Activated T-cell treated with anti-CD3 and anti-CD28 coated beads, Interleukin-2, amount 50 U/mL, for 48 hours (primary cell): Measurements from ENCODE around the gene TUBG2.
A peak's percentile ranks its signal among the peaks of the same experiment; 100 is the strongest.
"Not testable (repeated sequence)": the region's sequence is repeated elsewhere in the genome, so short reads cannot be mapped to it uniquely, and the experiment has no call there.

Experiments used
- DNase-seq, 2 experiments: peaks; one replicate each; pipeline ENCODE4 v3.0.0-alpha.2; 2020

The TUBG2 gene

DNA sequence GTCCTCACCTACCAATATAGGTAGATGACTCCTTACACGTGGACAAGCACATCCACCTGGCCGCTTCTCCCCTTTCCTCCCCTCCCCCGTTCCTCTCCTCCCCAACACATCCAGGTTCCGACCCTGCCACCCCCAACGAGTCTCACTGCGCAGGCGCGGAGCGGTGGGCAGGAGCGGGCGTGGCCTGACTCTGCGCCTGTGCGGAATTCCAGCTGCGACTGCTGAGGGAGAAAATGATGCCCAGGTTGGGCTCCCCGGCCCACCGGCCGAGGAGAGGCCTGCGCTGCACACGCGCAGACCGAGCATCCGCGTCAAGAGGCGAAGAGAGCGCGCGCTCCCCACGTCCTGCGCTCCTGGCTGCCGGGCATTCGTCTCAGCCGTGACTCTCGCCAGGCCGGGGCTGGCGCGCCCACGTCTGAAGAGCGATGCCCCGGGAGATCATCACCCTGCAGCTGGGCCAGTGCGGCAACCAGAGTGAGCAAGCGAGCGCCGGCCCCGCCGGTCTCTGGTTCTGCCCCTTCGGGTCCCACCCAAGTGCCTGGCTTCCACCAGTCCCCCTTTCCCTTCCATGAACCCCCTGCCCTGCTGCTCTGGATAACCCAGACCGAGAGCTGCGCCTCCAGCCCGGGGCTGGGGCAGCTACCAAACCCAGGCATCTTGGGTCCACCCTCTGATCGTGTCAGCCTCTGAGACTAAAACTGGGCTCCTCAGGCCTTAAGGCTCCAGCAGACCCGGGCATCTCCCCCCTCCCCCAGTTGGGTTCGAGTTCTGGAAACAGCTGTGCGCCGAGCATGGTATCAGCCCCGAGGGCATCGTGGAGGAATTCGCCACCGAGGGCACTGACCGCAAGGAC lies at the start of gene TUBG2:
Gene TUBG2 (plus strand): TSS at position 206 of the 853 bp plus-strand sequence. CDS start 220 bp downstream, at position 426.
- peak; percentile 87 to 89 for DNase-seq

DNA sequence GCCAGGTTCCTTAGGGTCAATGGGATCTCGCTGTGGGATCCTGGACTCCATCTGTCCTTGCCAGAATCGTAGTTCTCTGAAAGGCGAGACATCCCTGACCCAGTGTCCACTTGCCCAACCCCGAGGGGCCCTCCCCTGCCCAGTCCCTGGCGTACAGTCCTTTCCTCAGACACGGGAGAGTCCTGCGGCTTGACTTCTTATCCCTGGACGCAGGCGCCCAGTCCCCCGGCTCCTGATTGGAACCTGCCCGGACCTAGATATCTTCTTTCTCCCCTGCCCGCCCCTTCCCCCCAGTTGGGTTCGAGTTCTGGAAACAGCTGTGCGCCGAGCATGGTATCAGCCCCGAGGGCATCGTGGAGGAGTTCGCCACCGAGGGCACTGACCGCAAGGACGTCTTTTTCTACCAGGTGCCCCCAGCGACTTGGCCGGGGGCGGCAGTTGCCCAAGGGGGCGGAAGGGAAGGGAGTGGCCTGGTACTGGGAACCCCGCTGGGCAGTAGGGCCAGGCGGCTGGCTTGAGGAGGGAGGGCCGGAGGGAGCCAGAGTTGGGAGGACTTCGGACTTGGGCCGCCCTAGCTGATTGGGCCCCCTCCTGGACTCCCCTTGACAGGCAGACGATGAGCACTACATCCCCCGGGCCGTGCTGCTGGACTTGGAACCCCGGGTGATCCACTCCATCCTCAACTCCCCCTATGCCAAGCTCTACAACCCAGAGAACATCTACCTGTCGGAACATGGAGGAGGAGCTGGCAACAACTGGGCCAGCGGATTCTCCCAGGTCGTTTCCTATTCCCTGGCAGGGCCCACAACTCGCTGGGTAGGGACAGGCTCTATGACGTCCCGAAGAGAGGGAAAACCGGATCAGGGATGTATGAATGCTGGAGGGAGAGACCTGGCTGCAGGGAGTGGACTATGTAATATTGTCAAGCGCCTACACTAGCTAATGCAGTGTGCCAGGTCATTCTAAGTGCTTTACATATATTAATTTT lies 49.0 kb upstream of the TUBG2 start:
- not testable (repeated sequence) for DNase-seq

DNA sequence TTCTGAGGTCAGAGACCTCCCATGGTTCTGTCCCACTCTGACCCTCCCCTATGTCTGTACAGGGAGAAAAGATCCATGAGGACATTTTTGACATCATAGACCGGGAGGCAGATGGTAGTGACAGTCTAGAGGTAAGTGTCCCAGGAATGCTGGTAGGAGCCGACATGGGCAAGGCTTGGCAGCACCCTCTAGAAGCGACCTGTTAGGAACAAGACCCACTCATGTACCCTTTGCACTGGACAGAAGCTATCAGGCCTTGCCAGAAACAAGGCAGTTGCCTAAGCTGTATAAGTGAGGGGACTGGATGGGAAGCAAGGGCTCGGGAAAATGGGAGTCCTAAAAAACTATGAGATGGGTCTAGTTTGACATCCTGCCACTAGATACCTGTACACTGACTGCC lies 47.1 kb upstream of the TUBG2 start:
- DNase-seq: no peak

DNA sequence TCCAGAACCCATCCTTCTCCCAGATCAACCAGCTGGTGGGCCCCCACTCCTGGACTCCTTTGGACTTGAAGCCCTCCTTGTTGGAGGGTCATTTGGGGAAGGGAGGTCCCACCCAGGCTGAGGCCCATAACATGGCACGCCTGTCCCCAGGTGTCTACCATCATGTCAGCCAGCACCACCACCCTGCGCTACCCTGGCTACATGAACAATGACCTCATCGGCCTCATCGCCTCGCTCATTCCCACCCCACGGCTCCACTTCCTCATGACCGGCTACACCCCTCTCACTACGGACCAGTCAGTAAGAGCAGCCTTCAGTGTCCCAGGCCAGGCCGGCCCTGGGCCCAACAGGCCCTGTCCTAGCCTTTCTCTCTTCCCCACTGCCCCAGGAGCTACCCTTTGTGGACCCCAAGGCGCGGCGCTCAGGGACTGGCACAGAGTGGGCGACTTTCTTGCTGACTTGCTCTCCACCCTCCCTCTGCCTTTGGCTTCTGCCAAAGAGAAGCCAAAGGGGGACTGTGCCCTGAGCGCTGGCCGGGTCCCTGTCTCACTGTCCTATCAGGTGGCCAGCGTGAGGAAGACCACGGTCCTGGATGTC lies 45.3 kb upstream of the TUBG2 start:
- DNase-seq: no peak

DNA sequence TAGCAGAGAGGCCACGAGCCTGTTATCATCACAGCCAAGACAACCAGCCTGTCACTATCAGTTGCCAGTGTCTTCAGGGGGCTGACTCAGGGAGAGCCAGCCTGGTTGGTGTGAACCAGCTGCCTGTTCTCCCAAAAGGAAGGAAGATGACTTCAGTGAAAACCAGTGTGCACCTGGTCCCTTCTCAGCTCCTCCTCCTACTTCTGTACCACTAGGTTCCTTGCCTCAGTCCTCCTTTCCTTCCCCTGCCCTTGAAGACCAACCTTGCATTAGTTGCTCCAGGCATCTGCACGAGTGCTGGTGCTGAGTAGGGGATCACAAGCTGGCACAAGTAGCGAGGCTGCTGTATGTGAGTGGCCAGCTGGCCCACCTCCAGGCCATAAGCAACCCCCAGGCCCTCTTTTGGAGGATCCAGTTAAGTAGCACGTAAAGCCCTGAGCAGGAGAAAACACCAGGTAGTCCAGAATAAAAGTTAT lies 41.1 kb upstream of the TUBG2 start:
- no peak for DNase-seq

DNA sequence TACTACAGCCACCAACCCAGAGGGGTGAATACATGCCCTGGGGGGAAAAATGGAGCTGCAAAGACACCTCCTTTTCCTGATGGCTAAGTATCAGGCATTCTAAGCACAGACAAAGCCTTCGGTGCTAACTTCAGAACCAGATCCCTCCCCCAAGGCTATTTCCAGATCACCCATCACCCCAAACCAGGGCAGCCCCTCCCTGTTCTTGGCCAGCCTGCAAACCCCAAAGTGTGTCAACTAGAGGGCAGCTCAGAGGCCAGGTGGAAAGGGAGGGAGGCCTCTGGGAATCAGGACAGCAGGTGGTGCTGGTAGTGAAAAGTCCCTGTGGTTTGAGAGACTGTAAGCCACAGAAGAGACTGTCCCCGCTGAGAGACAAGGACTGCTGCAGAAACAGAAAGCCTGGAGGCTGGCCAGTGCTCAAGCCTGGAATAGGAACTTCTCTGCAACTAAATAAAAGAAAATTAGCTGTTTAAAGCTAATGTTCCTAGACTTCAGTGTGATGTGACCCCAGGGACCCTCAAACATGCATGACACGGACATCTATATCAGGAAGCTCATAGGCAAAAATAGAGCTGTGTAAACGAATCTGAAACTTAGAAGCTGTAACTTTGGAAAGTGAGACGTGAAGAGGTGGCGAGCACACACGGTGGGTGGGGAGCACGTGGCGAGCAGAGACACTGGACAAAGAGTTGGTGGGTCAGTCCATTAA lies 40.5 kb upstream of the TUBG2 start:
- DNase-seq: no peak

DNA sequence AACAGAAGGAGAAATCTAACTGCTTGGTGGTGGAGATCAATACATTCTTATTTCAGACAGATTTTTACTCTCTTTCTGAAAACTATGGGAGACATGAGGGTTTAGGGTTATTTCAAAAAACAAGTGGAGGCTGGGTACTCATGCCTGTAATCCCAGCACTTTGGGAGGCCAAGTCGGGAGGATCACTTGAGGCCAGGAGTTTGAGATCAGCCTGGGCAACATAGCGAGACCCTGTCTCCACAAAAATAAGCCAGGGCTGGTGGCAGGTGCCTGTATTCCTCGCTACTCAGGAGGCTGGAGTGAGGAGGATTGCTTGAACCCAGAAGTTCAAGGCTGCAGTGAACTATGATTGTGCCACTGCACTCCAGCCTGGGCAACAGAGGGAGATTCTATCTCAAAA lies 37.1 kb upstream of the TUBG2 start:
- not testable (repeated sequence) for DNase-seq

DNA sequence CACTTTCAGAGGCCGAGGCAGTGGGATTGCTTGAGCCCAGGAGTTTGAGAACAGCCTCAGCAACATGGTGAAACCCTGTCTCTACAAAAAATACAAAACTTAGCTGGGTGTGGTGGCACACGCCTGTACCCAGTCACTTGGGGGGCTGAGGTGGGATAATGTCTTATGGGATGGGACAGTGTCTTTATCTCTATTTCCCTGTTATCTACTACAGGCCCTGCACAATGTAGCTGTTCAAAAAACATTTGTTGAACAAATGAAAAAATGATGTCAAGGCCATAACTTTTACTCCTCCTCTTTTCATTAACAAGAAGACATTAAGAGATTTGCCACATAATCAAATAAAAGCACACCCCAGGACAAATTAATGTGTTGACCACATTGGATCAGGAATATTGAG lies 35.8 kb upstream of the TUBG2 start:
- DNase-seq: no peak

DNA sequence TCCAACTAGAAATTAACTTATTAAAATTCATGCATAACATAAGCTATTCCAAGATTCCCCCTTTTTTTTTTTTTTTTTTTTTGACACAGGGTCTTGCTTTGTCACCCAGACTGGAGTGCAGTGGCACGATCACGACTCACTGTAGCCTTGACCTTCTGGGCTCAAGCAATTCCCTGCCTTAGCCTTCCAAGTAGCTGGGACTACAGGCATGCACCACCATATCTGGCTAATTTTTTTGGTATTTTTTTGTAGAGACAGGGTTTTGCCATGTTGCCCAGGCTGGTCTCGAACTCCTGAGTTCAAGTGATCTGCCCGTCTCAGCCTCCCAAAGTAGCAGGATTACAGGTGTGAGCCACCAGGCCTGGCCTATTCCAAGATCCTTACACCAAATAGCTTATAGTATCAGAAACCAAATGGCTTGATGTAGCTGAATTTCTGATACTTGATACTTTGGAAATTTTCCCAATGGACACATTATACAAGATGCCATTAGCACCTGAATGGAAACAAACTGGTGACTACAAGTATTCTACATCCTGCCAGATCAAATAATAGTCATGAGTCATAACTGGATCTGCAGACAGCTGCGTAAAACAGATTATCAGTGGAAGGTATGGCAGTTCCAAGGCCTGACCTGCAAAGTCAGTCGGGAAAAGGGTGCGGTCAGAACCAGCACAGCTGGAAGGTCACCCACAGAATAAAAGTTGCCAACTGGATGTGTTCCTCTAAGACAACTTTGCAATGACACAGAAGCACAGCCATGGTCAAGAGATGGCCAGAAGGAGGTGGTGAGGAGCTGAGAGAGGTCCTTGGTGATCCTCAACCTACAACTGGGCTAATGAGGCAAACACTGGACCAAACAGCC lies 35.1 kb upstream of the TUBG2 start:
- no peak for DNase-seq

DNA sequence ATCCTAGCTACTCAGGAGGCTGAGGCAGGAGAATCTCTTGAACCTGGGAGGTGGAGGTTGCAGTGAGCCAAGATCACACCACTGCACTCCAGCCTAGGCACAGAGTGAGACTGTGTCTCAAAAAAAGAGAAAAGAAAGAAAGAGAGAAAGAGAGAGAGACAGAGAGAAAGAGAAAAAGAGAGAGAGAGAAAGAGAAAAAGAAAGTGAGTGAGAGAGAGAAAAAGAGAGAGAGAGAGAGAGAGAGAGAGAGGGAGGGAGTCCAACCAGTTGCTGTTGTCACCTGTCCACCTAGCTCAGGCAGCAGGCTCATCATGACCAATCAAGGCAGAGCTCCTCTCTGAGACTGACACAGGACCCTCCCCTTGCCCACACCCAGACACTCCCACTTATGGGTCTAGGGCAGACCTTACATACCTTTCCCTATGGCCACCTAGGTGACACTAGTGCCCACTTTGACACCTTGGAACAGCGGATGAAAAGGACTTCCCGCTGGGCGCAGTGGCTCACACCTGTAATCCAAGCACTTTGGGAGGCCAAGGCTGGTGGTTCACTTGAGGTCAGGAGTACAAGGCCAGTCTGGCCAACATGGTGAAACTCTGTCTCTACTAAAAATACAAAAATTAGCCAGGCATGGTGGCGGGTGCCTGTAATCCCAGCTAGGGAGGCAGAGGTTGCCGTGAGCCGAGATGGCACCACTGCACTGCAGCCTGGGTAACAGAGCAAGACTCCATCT lies 31.9 kb upstream of the TUBG2 start:
- not testable (repeated sequence) for DNase-seq

DNA sequence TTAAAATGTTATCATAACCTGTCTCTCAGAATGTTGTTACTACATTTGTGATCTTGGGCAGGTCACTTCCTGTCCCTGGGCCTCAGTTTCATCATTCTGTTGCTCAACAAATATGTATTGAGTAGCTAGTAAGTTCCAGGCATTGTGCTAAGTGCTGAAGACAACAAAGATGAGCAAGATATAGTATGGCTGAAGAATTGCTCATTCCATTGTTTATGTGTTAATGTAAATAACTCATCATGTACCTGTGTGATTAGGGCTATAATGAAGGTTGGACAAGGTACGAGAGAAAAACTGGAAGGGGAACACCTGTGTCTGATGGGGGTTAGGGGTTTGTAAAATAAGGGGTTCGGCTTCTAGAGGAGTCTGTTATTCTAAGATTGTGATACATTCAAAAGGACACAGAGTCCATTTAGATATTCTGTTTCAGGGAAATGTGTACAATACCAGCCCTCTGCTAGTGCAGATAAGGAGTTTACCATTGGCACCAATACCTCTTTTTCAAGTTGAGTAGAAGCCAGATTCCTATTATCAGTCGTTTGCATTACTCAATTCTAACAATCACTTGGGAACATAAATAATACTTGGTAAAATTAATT lies 29.6 kb upstream of the TUBG2 start:
- no peak for DNase-seq

DNA sequence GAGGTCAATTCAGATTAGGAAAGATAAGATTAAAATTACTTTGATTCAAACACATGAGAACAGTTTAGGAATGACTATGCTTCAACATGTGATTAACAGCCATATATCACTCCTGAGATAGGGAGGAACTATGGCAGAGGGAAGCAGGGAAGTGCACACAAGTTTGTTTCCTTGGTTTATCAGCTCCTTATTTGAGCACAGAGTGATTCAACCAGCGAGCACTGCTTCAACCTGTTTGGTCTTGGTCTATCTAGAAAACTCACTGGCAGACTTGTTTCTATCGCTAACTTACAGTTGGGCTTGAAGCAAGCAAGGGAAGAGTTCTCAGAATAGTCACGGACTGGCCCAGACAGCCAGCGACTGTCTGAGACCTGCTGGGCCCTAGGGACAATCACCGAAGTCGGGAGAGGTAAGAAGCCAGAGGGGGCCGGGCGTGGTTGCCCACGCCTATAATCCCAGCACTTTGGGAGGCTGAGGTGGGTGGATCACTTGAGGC lies 26.1 kb upstream of the TUBG2 start:
- DNase-seq: no peak

DNA sequence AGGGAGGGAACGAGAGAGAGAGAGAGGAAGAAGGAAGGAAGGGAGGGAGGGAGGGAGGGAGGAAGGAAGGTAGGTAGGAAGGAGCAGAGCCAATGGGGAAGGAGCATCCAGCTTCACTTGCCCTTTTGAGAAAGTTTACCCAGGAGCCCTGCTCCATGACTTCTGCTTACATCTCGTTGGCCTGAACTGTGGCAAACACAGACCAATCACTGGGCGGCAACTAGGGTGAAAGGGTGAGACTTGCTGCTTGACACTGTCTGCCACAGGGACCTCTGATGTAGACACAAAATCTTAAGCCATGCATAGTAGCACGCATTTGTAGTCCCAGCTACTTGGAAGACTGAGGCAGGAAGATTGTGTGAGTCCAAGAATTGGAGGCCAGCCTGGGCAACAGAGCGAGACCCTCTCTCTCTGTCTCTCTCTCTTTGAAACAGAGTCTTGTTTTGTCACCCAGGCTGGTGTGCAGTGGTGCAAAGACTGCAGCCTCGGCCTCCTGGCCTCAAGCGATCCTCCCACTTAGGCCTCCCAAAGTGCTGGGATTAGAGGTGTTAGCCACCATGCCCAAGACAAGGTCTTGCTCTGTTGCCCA lies 19.5 kb upstream of the TUBG2 start:
- no peak for DNase-seq

DNA sequence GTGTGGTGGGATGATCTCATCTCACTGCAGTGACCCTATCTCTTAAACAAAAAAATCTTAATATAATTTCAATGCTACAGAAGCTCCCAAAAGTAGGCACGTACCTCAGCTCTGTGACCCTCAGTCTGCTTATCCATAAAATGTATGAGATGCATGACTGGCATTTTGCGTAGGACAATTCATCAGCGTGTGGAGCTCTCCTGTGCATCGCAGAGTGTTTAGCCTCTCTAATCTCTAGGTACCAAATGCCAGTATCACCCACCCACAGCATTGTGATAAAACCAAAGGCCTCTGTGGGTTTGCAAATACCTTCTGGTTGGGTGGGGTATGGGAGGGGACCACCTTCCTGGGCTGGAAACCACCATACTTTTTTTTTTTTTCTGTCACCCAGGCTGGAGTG lies 19.0 kb upstream of the TUBG2 start:
- DNase-seq: no peak

DNA sequence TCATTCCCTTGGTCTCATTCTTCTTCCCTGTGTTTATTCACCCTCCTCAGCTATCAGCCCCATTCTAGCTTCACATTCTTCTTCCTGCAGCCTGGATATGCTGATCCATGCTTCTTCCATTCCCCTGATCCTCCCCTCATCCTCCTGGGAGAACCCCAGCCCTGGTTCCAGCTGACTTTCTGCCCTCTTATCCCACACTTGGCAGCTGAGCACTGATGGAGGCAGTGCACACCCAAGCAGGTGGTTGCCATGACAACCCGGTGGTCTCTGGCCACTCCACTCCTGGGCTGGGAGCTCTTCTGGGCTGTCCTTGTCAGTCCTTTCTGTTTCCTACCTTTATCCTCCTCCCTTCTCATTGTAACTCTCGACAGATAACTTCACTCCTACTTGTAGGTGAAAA lies 16.7 kb upstream of the TUBG2 start:
- no peak for DNase-seq

DNA sequence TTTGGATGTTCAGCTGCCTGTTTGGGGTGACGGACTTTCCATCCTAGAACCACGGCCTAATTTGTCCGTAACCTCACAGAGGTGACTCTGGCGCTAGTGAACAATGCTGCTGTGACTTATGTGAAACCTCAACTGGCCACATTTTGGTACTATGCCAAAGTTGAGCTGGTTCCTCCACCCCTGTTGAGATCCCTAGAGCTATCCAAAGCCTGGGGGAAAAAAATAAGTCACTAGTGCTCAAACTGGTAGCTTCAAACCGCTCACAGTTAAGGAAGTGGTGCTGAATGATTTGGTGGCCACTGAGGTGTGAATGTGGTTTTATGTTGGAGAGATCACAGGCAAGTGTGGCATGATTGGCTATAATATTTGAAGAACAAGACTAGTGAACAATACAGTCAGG lies 11.3 kb upstream of the TUBG2 start:
- no peak for DNase-seq

DNA sequence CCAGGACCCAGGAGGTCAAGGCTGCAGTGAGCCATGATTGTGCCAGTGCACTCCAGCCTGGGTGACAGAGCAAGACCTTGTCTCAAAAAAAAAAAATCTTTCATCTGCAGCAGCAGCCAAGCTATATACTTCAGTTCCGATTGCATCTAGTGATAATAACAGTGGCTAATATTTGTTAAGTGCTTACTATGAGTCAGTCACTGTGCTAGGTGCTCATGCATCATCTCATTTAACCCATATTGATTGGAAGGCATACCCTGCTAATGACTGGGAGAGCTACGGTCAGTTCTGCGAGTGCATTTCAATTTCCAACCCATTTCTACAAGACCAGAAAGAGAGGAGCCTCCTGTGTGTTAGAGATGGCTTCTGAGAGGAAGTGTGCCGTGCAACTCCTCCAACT lies 7.7 kb upstream of the TUBG2 start:
- no peak for DNase-seq

DNA sequence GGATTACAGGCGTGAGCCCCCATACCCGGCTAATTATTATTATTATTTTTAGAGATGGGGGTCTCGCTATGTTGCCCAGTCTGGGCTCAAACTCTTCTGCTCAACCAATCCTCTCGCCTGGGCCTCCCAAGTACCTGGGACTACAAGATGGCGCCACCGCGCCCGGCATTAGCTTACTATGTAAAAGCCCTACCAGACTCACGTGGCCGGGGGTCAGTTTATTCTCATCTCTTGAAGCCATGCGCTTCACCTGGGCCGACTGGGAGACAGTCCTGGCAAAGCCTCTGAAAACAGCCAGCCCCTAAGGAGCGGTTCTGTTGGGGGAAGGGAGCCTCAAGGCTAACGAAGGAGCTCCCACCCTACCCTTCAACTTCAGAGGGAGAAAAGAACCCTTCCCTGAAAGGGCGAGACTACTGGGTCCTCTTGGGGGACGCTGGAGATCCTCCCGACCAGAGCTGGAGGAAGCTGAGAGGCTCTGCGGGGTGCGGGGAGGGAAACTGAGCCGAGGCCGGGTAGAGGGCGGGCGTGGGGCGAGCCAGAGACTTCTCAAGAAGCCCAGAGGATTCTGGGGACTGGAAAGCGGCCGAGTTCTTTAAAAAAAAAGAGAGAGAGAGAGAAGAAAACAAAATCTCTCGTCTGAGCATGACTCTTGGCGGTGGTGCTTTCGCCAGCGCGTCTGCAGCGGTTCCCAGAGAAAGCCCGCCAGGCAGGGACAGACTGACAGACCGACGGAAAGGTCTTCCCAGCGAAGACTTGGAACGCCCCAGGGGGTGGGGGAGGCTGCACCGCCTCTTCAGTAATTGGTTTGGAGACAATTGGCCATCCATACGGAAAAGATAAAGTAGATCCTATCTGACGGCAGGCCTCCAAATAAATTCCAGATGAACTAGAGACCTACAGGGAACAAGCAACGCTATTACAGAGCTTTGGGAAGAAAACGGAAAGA lies 5.6 kb upstream of the TUBG2 start:
- no peak for DNase-seq

DNA sequence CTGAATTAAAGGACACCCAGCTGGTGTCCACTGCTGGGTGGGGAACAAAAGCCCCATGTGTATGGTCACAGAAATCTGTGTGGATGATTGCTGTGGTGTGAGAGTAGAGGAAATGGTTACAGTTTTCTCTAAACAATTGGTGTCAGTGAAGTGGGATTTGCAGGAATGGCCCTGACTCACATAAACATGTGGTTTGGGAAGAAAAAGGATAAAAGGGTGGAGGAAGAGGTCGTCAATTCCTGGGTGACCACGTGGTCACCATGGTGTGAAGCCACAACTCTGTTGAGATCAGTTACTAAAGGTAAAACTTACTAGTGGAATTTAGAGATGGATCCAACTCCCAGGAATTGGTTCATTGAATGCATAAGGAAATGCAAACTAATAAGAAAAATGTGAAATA lies 3.6 kb upstream of the TUBG2 start:
- DNase-seq: no peak
